Hepatocyte (in vitro differentiated cells): ENCODE measurements around the gene PCBP3.

ENCODE experiments used
- CTCF ChIP-seq: fragments of 200-600 bp; sonication (generic); IDR thresholded peaks from 2 replicates; pipeline ENCODE4 v1.5.1; 2016; ENCODE audit warnings: antibody characterized with exemption, mild to moderate bottlenecking; ENCODE audit not compliant: poor library complexity
- EZH2 ChIP-seq: fragments of 200-600 bp; sonication (generic); IDR thresholded peaks from 2 replicates; pipeline ENCODE4 v1.6.1; 2016; ENCODE audit warnings: antibody characterized with exemption, mild to moderate bottlenecking, borderline replicate concordance
- EZH2phosphoT487 ChIP-seq: fragments of 200-600 bp; sonication (generic); IDR thresholded peaks from one replicate; pipeline ENCODE4 v1.6.1; 2018; ENCODE audit warnings: antibody characterized with exemption, mild to moderate bottlenecking, low read depth, moderate library complexity; ENCODE audit not compliant: unreplicated experiment, severe bottlenecking

DNA sequence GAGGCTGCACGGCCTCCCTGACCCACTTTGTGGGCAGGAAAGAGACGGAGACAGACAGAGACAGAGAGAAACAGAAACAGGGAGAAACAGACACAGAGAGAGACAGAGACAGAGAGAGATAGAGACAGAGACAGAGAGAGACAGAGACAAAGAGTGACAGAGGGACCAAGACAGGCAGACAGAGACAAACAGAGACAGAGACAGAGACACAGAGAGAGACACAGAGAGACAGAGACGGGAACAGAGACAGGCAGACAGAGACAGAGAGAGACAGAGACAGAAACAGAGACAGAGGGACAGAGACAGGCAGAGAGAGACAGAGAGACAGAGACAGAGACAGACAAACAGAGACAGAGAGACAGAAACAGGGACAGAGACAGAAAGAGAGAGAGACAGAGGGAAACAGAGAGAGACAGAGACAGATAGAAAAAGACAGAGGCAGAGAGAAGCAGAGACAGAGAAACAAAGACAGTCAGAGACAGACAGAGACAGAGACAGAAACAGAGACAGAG lies 341.1 kb downstream of the PCBP3 start:
- TF ChIP-seq CTCF (no peak), EZH2 (no peak), EZH2phosphoT487 (no peak)
